ENCODE data around the gene PRKAR2B.

- TF ChIP-seq CTCF (IDR thresholded peaks at IDR 0.05): no peak
- no peak for TF ChIP-seq POLR2A (IDR thresholded peaks at IDR 0.05)
Measured at GRCh38 chr7:107113866-107114265, 69.4 kb downstream of the PRKAR2B start.
